Activated naive CD4-positive, alpha-beta T cell treated with anti-CD3 and anti-CD28 coated beads, Interleukin-2, amount 50 U/mL, for 72 hours (primary cell): ENCODE data around the gene HOXA11. TPM values are rescaled to one million over a fixed set of nuclear protein-coding genes. Genes with fewer than 3 reads are reported as not detected.

Source experiments
- ATAC-seq, 2 donors: fragments of 150-1000 bp; cut with Tn5 transposase; 2 replicates each; pipeline ENCODE4 v1.10.0; 2021; ENCODE audit warnings: mild to moderate bottlenecking in 2 of 2, moderate library complexity in 2 of 2
- DNase-seq, 2 donors: peaks; one replicate each; pipeline ENCODE4 v3.0.0; 2021 to 2022; ENCODE audit warnings: low spot score in 2 of 2
- H3K27ac Mint-ChIP-seq, 2 donors: one replicate each; pipeline ENCODE4 v1.8.0; 2022; ENCODE audit warnings: mild to moderate bottlenecking in 2 of 2, mixed read lengths in 2 of 2
- H3K36me3 Mint-ChIP-seq, 2 donors: one replicate each; pipeline ENCODE4 v1.8.0; 2022; ENCODE audit warnings: mixed read lengths in 2 of 2
- H3K9me3 Mint-ChIP-seq, 2 donors: one replicate each; pipeline ENCODE4 v1.8.0; 2022; ENCODE audit warnings: mixed read lengths in 2 of 2
- total RNA-seq, 2 donors: library from RNA; stranded (reverse); gene quantifications; one replicate each; pipeline ENCODE4 v1.2.3, GENCODE V29; 2022

HOXA11 gene
- total RNA-seq, 2 donors from 2014 or later: not detected

DNA sequence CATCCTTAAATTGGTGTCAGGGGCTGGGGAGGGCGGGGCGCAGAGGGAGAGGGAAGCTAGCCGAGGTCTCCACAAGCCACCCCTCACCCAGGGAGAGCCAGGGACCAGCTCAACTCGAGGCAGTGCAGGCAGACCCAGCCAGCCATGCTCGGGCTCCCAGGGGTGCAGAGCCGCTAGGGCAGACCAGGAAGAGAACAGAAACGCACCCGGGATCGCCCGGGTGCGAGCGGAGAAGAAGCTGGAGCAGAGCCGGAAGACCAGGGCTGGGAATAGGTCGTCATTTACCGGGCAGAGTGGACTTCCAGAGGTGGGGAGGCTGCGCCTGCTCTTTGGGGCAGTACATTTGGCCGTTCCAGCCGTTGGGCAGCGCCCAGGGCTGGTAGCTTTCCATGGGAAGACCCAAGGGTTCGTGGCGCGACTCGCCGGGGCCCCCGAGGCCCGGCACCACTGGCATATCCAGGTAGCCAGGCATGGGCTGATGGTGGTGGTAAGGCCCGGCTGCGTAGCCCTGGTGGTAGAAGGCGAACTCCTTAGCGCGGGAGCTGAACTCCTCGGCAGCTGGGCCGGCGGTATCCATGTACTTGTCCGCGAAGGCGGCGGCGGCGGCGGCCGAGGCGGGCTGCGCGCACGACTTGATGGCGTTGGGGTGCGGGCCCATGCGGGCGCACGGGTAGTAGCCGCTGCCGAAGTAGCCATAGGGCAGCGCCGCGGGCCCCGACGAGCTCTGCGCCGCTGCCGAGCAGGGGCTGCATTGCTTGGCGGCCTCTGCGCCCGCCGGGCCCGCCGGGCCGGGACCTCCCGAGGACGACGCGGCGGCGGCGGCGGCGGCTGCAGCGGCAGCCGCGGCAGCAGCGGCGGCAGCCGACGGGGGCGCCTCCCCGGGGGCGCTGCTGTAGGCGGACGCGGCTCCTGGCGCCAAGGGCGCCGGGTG is 14.1 kb upstream of the HOXA11 start:
- Mint-ChIP-seq H3K27ac (peak overlapping the region in 1 of 2 donors; percentile 93), H3K36me3 (peaks cover 0 to 19% of the 10 kb centered on the region in 2 donors), H3K9me3 (no peaks in the 10 kb centered on the region)
- DNase-seq (peak in 1 of 2 donors; percentile 44), ATAC-seq (no peak)

GRCh38 chr7:27198138-27198841 is 13.3 kb upstream of the HOXA11 start:
- peak in 1 of 2 donors; percentile 48 for DNase-seq
- no peaks in the 10 kb centered on the region for H3K9me3 Mint-ChIP-seq

GRCh38 chr7:27197137-27198042 is 12.4 kb upstream of the HOXA11 start:
- peaks cover 0 to 14% of the 10 kb centered on the region in 2 donors for H3K36me3 Mint-ChIP-seq
- DNase-seq: no peak
- no peak for ATAC-seq
- no peak overlapping the region for H3K27ac Mint-ChIP-seq
- H3K9me3 Mint-ChIP-seq: no peaks in the 10 kb centered on the region

More at GRCh38 chr7:27198138-27198841, 13.3 kb upstream of the HOXA11 start:
- no peak for ATAC-seq
- Mint-ChIP-seq H3K27ac (peak overlapping the region in 1 of 2 donors; percentile 51), H3K36me3 (peaks cover 0 to 14% of the 10 kb centered on the region in 2 donors)

- DNase-seq: peak; percentile 53 to 84
- Mint-ChIP-seq H3K36me3 (peaks cover 0 to 14% of the 10 kb centered on the region in 2 donors), H3K9me3 (no peaks in the 10 kb centered on the region), H3K27ac (no peak overlapping the region)
- ATAC-seq: peak in 1 of 2 donors; percentile 49
These were observed 11.3 kb upstream of the HOXA11 start for GRCh38 chr7:27196287-27196767.

- Mint-ChIP-seq H3K27ac (no peak overlapping the region), H3K36me3 (peaks cover 0 to 13% of the 10 kb centered on the region in 2 donors), H3K9me3 (no peaks in the 10 kb centered on the region)
- no peak for ATAC-seq
- DNase-seq: no peak
These were observed 9.8 kb upstream of the HOXA11 start for GRCh38 chr7:27194686-27195379.

GRCh38 chr7:27194002-27194352 is 8.9 kb upstream of the HOXA11 start:
- no peak for ATAC-seq
- peaks cover 0 to 13% of the 10 kb centered on the region in 2 donors for H3K36me3 Mint-ChIP-seq
- DNase-seq: no peak

GRCh38 chr7:27193335-27194001 is 8.4 kb upstream of the HOXA11 start:
- H3K9me3 Mint-ChIP-seq: no peaks in the 10 kb centered on the region
- no peak overlapping the region for H3K27ac Mint-ChIP-seq
- ATAC-seq (no peak), DNase-seq (peak in 1 of 2 donors; percentile 39)
- peaks cover 0 to 14% of the 10 kb centered on the region in 2 donors for H3K36me3 Mint-ChIP-seq

More at GRCh38 chr7:27194002-27194352, 8.9 kb upstream of the HOXA11 start:
- no peaks in the 10 kb centered on the region for H3K9me3 Mint-ChIP-seq
- H3K27ac Mint-ChIP-seq: no peak overlapping the region

DNA sequence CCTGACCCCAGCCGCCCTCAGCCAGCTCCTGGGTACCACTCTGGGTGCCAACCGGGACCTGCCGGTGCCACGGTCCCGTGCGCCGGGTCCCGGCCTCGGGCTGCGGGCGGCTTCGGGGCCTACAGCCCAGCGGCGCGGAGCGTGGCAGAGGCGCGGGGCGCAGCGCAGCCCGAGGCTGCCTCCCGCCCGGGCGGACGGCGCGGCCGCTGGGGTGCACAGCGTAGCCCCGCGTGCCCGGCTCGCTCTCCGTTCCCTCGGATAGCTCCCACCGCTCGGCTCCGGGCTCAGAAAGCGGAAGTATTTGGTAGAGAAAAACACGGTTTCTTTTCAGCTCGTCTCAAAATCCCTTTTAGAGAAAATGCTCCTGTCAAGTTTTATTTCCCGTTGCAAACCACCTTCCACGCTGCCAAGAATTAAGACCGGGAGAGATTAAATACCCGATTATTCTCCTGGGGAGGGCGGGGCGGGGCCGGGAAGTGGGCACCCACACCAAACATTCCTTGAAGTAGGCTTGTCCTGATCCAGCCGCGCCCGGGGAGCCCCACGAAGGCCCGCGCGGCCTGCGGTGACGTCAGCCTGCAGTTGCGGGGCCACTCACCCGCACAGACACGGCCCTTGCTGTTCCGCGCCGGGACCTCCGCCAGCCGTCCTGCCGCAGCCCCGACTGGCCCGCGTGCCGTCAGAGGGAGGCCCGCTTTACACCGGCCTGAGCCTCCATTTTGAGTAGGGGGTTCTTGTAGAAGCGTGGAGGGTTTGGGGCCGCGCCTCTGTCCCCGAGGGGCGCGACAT is 7.7 kb upstream of the HOXA11 start:
- peak in 1 of 2 donors; percentile 28 for DNase-seq
- H3K36me3 Mint-ChIP-seq: peaks cover 0 to 11% of the 10 kb centered on the region in 2 donors
- ATAC-seq: peak in 1 of 2 donors; percentile 48
- no peak overlapping the region for H3K27ac Mint-ChIP-seq
- no peaks in the 10 kb centered on the region for H3K9me3 Mint-ChIP-seq

- Mint-ChIP-seq H3K36me3 (peaks cover 0 to 11% of the 10 kb centered on the region in 2 donors), H3K27ac (no peak overlapping the region), H3K9me3 (no peaks in the 10 kb centered on the region)
- no peak for ATAC-seq
- DNase-seq: peak in 1 of 2 donors; percentile 37
These were observed 7.0 kb upstream of the HOXA11 start for GRCh38 chr7:27191833-27192545.

DNA sequence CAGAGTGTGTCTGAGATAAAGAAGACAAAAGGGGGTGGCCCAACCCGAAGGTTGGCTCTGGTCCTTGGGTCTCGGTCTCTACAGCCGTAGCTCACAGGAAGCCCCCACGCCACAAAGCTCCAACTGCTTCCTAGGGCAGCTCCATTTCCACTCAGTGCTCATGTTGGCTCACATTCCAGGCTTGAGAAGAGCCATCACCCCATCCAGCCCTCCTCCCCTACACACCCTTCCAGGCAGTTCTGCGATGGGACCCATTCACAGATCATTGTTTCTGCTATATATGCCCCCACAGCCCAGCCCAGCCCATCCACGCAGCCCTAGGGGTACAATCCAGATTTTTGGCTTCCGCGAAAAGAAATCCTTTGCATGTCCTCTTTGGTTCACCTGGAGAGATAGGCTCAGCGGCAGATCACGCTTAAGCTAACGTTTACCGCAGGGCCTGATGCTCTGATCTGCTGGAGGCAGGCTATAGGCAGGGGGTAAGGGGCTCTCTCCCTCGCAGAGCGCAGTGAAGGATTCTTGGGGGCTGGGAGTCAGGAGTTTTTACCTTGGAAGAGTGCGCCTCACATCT is 6.2 kb upstream of the HOXA11 start:
- no peaks in the 10 kb centered on the region for H3K9me3 Mint-ChIP-seq
- H3K27ac Mint-ChIP-seq: no peak overlapping the region
- no peak for ATAC-seq
- DNase-seq: no peak
- peaks cover 0 to 14% of the 10 kb centered on the region in 2 donors for H3K36me3 Mint-ChIP-seq

DNA sequence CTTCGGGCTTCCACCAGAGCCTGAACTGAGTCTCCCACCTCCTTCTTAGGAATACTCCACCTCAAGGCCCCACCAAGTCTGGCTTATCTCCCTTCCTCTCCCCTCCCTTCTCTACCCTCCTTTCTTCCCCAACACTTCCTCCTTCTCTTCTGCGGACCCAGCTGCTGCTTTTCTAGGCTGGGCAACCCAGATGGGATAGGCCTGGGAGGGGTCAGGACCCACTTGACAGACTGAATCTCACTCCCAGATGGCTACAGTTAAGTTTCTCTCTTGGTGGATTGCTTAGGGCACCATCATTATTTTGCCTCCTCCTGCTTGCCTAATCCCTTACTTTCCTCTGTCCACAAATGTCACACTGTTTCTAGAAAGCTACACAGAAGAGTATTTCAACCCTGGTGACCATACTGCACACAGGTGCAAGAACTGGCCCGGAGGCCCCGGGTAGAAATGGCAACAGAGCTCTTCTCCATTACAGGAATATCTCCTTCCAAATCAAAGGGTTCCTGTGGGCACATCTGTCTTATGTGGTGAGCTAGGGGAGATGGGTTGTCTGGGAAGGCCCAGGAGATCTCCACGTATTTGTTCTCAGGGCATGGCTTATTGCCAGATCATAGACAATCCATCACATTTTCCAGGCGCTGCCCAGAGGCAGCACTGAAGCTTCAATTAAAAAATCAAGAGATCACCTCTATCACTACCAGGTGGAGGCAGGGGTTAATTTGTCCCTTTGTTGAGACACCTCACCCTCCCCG is 5.1 kb upstream of the HOXA11 start:
- no peak overlapping the region for H3K27ac Mint-ChIP-seq
- DNase-seq (no peak), ATAC-seq (no peak)
- no peaks in the 10 kb centered on the region for H3K9me3 Mint-ChIP-seq
- peaks cover 0 to 19% of the 10 kb centered on the region in 2 donors for H3K36me3 Mint-ChIP-seq

DNA sequence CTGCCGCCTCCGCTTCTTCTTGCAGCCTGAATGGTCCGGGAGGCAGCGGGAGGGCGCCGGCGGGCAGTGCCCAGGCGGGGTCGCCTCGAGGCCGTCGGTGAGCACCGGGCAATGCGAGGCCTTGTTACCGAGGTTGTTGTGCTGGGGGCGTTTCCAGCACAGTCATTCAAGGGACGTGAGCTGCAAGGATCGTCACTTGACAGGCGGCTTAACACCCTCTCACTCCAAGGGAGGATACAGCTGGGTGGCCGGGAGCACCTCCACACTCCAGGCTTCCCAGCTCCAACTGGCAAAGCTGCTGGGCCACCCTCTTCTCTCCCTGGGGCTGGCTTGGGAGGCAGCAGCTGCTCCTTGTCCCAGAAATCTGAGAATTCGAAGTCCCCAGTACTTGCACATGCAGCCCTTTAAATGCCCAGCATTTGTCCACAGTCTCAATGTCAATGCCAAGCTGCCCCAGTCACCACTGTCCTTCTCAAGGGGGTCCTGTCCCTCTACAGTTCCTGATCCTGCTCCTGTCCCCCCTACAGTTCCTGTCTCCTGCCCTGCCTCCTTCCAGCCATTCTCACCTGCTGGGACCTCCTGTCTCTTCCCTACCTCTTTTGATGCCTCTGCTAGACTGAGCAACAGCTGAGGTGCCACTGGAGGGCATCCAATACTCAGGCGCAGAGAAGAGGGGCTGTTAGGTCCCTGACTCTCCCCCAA is 4.4 kb upstream of the HOXA11 start:
- Mint-ChIP-seq H3K9me3 (no peaks in the 10 kb centered on the region), H3K27ac (no peak overlapping the region), H3K36me3 (peaks cover 0 to 19% of the 10 kb centered on the region in 2 donors)
- DNase-seq (peak in 1 of 2 donors; percentile 44), ATAC-seq (no peak)
